GM19043 (cell line): ENCODE data around the gene KRT4.

Experiments
- ATAC-seq: cut with Tn5 transposase; IDR thresholded peaks from one replicate; pipeline ENCODE4 v1.9.1; 2021; ENCODE audit warnings: low read depth; ENCODE audit not compliant: unreplicated experiment

KRT4 gene

DNA sequence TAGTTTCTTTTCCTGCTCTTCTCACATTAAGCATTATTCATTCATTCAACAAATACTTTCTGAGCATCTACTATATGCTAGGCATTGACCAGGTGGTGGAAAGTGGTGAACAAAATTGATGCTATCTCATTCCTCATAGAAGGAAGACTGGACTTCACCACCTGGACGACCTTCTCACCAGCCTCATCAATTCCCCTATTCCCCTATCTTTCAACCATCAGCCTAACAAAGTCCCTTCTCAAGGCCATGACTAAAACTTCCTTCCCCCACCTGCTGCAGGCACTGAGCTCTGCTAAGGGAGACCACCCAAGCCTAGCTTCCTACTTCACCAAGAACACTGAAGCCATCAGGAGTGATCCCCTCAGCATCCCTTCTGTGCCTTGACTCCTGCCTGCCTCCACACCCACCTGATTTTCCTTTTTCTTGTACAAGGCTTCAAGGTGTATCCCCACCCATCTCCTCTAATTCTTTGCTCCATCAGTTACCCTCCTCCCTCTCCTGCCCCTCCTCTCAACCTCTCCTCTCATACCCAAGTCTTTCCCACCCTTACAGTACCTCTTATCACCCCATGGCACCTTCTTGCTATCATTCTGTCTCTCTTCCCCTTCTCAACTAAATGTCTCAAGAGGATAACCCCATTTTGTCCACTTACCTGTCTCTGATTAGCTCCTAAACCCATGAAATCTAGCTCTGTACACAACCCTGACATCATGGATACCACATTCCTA lies 56.3 kb downstream of the KRT4 start:
- no peak for ATAC-seq
